ENCODE data around the gene PAM. TPM values are rescaled to one million over a fixed set of nuclear protein-coding genes. Genes with fewer than 3 reads are reported as not detected.

Gene PAM
- total and polyA plus RNA-seq, 5 experiments from 2014 or later = 8.0 to 15.9 (median 9.7) TPM

GRCh38 chr5:102833146-102833545 is 78.0 kb downstream of the PAM start:
- no peak overlapping the region for H3K4me3 Mint-ChIP-seq
- peaks cover 4 to 27% (median 10%) of the 10 kb centered on the region in 4 donors for H3K4me1 Mint-ChIP-seq
- no peak for ATAC-seq
- DNase-seq = no peak
- H3K9me3 Mint-ChIP-seq = no peaks in the 10 kb centered on the region
- H3K36me3 Mint-ChIP-seq = peaks cover 0 to 4% (median 0%) of the 10 kb centered on the region in 3 donors
- POLR2A ChIA-PET = no interaction called here
- peaks cover 0 to 2% (median 0%) of the 10 kb centered on the region in 5 donors for H3K27me3 Mint-ChIP-seq
- H3K27ac Mint-ChIP-seq = no peak overlapping the region

GRCh38 chr5:102834438-102834964 is 79.4 kb downstream of the PAM start:
- Mint-ChIP-seq H3K27me3 (peaks cover 0 to 2% (median 0%) of the 10 kb centered on the region in 5 donors), H3K36me3 (peaks cover 0 to 4% (median 0%) of the 10 kb centered on the region in 3 donors), H3K4me1 (peaks cover 4 to 27% (median 10%) of the 10 kb centered on the region in 4 donors), H3K27ac (no peak overlapping the region), H3K9me3 (no peaks in the 10 kb centered on the region), H3K4me3 (no peak overlapping the region)
- POLR2A ChIA-PET = no interaction called here
- no peak for DNase-seq
- no peak for ATAC-seq

GRCh38 chr5:102835717-102836116 is 80.6 kb downstream of the PAM start:
- POLR2A ChIA-PET = no interaction called here
- Mint-ChIP-seq H3K4me3 (no peak overlapping the region), H3K27ac (no peak overlapping the region), H3K4me1 (peaks cover 4 to 27% (median 10%) of the 10 kb centered on the region in 4 donors), H3K27me3 (no peaks in the 10 kb centered on the region), H3K9me3 (no peaks in the 10 kb centered on the region), H3K36me3 (peaks cover 0 to 4% (median 0%) of the 10 kb centered on the region in 3 donors)
- no peak for DNase-seq
- ATAC-seq = no peak

- Mint-ChIP-seq H3K36me3 (peaks cover 0 to 6% (median 4%) of the 10 kb centered on the region in 3 donors), H3K27me3 (no peaks in the 10 kb centered on the region), H3K4me1 (peaks cover 0 to 13% (median 3%) of the 10 kb centered on the region in 4 donors), H3K9me3 (peaks cover 0 to 3% (median 0%) of the 10 kb centered on the region in 9 donors), H3K4me3 (no peak overlapping the region), H3K27ac (no peak overlapping the region)
- no peak for ATAC-seq
- POLR2A ChIA-PET = no interaction called here
- DNase-seq = no peak
Observed at GRCh38 chr5:102841021-102841420, 85.9 kb downstream of the PAM start.

- no peak for ATAC-seq
- H3K4me1 Mint-ChIP-seq = no peaks in the 10 kb centered on the region
- no peak overlapping the region for H3K27ac Mint-ChIP-seq
- no peaks in the 10 kb centered on the region for H3K27me3 Mint-ChIP-seq
- H3K36me3 Mint-ChIP-seq = peaks cover 2 to 20% (median 9%) of the 10 kb centered on the region in 3 donors
- no peak overlapping the region for H3K4me3 Mint-ChIP-seq
- POLR2A ChIA-PET = no interaction called here
- peaks cover 0 to 7% (median 0%) of the 10 kb centered on the region in 9 donors for H3K9me3 Mint-ChIP-seq
- DNase-seq = no peak
Observed at GRCh38 chr5:102843997-102844396, 88.9 kb downstream of the PAM start.

- DNase-seq (no peak), ATAC-seq (no peak)
- Mint-ChIP-seq H3K36me3 (peaks cover 2 to 20% (median 9%) of the 10 kb centered on the region in 3 donors), H3K9me3 (peaks cover 0 to 7% (median 0%) of the 10 kb centered on the region in 9 donors), H3K27me3 (no peaks in the 10 kb centered on the region), H3K4me1 (no peaks in the 10 kb centered on the region), H3K4me3 (no peak overlapping the region), H3K27ac (no peak overlapping the region)
- POLR2A ChIA-PET = no interaction called here
Observed at GRCh38 chr5:102845041-102845440, 89.9 kb downstream of the PAM start.

- Mint-ChIP-seq H3K36me3 (peaks cover 2 to 14% (median 7%) of the 10 kb centered on the region in 3 donors), H3K27me3 (peaks cover 0 to 3% (median 0%) of the 10 kb centered on the region in 5 donors), H3K4me3 (no peak overlapping the region), H3K27ac (no peak overlapping the region), H3K4me1 (peaks cover 0 to 18% (median 1%) of the 10 kb centered on the region in 4 donors), H3K9me3 (peaks cover 0 to 5% (median 0%) of the 10 kb centered on the region in 9 donors)
- ATAC-seq (no peak), DNase-seq (no peak)
- POLR2A ChIA-PET = no interaction called here
Observed at GRCh38 chr5:102850503-102850902, 95.4 kb downstream of the PAM start.

- Mint-ChIP-seq H3K4me3 (peak overlapping the region in 1 of 10 donors; percentile 28), H3K27ac (peak overlapping the region in 1 of 10 donors; percentile 27), H3K36me3 (peaks cover 0 to 2% (median under 1%) of the 10 kb centered on the region in 3 donors), H3K9me3 (peaks cover 0 to 2% (median 0%) of the 10 kb centered on the region in 9 donors), H3K4me1 (peaks cover 0 to 31% (median 8%) of the 10 kb centered on the region in 4 donors), H3K27me3 (peaks cover 0 to 3% (median 0%) of the 10 kb centered on the region in 5 donors)
- POLR2A ChIA-PET = no interaction called here
- DNase-seq = no peak
- ATAC-seq = no peak
Observed at GRCh38 chr5:102853680-102854079, 98.6 kb downstream of the PAM start.

- H3K36me3 Mint-ChIP-seq = peaks cover 0 to 2% (median 0%) of the 10 kb centered on the region in 3 donors
- no peak overlapping the region for H3K27ac Mint-ChIP-seq
- peak overlapping the region in 2 of 10 donors; percentile 31 to 52 for H3K4me3 Mint-ChIP-seq
- POLR2A ChIA-PET = no interaction called here
- ATAC-seq (no peak), DNase-seq (no peak)
- H3K9me3 Mint-ChIP-seq = peaks cover 0 to 2% (median 0%) of the 10 kb centered on the region in 9 donors
- H3K4me1 Mint-ChIP-seq = peaks cover 0 to 34% (median 8%) of the 10 kb centered on the region in 4 donors
- peaks cover 0 to 4% (median 0%) of the 10 kb centered on the region in 5 donors for H3K27me3 Mint-ChIP-seq
Observed at GRCh38 chr5:102855681-102856388, 100.7 kb downstream of the PAM start.

GRCh38 chr5:102856389-102856777 is 101.3 kb downstream of the PAM start:
- H3K4me3 Mint-ChIP-seq = no peak overlapping the region
- POLR2A ChIA-PET = no interaction called here
- no peak for DNase-seq
- H3K27me3 Mint-ChIP-seq = peaks cover 0 to 4% (median 0%) of the 10 kb centered on the region in 5 donors
- H3K36me3 Mint-ChIP-seq = peaks cover 0 to 2% (median 0%) of the 10 kb centered on the region in 3 donors
- ATAC-seq = no peak
- peaks cover 0 to 2% (median 0%) of the 10 kb centered on the region in 9 donors for H3K9me3 Mint-ChIP-seq
- peaks cover 0 to 34% (median 8%) of the 10 kb centered on the region in 4 donors for H3K4me1 Mint-ChIP-seq
- H3K27ac Mint-ChIP-seq = no peak overlapping the region

- Mint-ChIP-seq H3K27ac (no peak overlapping the region), H3K4me1 (peaks cover 0 to 34% (median 8%) of the 10 kb centered on the region in 4 donors), H3K36me3 (peaks cover 0 to 2% (median 0%) of the 10 kb centered on the region in 3 donors), H3K27me3 (peaks cover 0 to 4% (median 0%) of the 10 kb centered on the region in 5 donors), H3K4me3 (no peak overlapping the region), H3K9me3 (peaks cover 0 to 2% (median 0%) of the 10 kb centered on the region in 9 donors)
- DNase-seq = no peak
- ATAC-seq = no peak
- POLR2A ChIA-PET = no interaction called here
Observed at GRCh38 chr5:102857076-102857818, 102.1 kb downstream of the PAM start.

GRCh38 chr5:102858221-102858620 is 103.1 kb downstream of the PAM start:
- POLR2A ChIA-PET = no interaction called here
- DNase-seq (no peak), ATAC-seq (no peak)
- Mint-ChIP-seq H3K27me3 (peaks cover 0 to 4% (median 0%) of the 10 kb centered on the region in 5 donors), H3K4me3 (no peak overlapping the region), H3K4me1 (peaks cover 0 to 34% (median 8%) of the 10 kb centered on the region in 4 donors), H3K27ac (no peak overlapping the region), H3K36me3 (peaks cover 0 to 2% (median 0%) of the 10 kb centered on the region in 3 donors), H3K9me3 (peaks cover 0 to 2% (median 0%) of the 10 kb centered on the region in 9 donors)
